WTC11 (cell line): Measurements from ENCODE around the gene TRIP13. TPM values are rescaled to one million over a fixed set of nuclear protein-coding genes. Genes with fewer than 3 reads are reported as not detected.

Source experiments
- ATAC-seq: fragments of 200-7000 bp; cut with Tn5 transposase; 2 replicates; pipeline ENCODE4 v1.10.0; 2021; ENCODE audit warnings: mild to moderate bottlenecking, moderate library complexity
- CTCF ChIA-PET: fragments of 300-600 bp; sonication (Branson Sonifier 250); formaldehyde crosslinking; loops from one replicate; lab custom pipeline; 2021; ENCODE audit warnings: antibody characterized with exemption; lab: Charles Lee
- POLR2A ChIA-PET: fragments of 350-600 bp; sonication (Branson Sonifier 250); formaldehyde crosslinking; loops from one replicate; lab custom pipeline; 2021; ENCODE audit warnings: antibody characterized with exemption; lab: Charles Lee
- DNase-seq: peaks from one replicate; pipeline ENCODE4 v3.0.0; 2021; ENCODE audit warnings: low spot score
- H3K27ac Mint-ChIP-seq: 2 replicates; pipeline ENCODE4 v1.8.0; 2021; ENCODE audit warnings: mixed read lengths
- H3K27me3 Mint-ChIP-seq: 2 replicates; pipeline ENCODE4 v1.8.0; 2021; ENCODE audit warnings: low read depth, mild to moderate bottlenecking, moderate library complexity, mixed read lengths
- H3K36me3 Mint-ChIP-seq: 2 replicates; pipeline ENCODE4 v1.8.0; 2021; ENCODE audit warnings: mixed read lengths
- H3K4me1 Mint-ChIP-seq: 2 replicates; pipeline ENCODE4 v1.8.0; 2022; ENCODE audit warnings: mixed read lengths
- H3K4me3 Mint-ChIP-seq: 2 replicates; pipeline ENCODE4 v1.8.0; 2021; ENCODE audit warnings: mild to moderate bottlenecking, moderate library complexity, mixed read lengths
- H3K9me3 Mint-ChIP-seq: 2 replicates; pipeline ENCODE4 v1.8.0; 2021; ENCODE audit warnings: mixed read lengths
- ATF1 ChIP-seq: sonication (generic); formaldehyde crosslinking; IDR thresholded peaks from 2 replicates; pipeline ENCODE4 v1.8.1; 2023; ENCODE audit warnings: mild to moderate bottlenecking, moderate library complexity, missing genetic modification reagents
- CREB1 ChIP-seq: sonication (generic); formaldehyde crosslinking; IDR thresholded peaks from 2 replicates; pipeline ENCODE4 v1.8.0; 2023; ENCODE audit warnings: mild to moderate bottlenecking, missing genetic modification reagents
- E2F5 ChIP-seq: sonication (generic); formaldehyde crosslinking; IDR thresholded peaks from 2 replicates; pipeline ENCODE4 v1.8.1; 2022; ENCODE audit warnings: mild to moderate bottlenecking, moderate library complexity, missing genetic modification reagents
- ELF4 ChIP-seq: sonication (generic); formaldehyde crosslinking; IDR thresholded peaks from 2 replicates; pipeline ENCODE4 v1.8.1; 2022; ENCODE audit warnings: low read depth, mild to moderate bottlenecking, moderate library complexity, missing genetic modification reagents
- GRHL2 ChIP-seq: fragments of 250-450 bp; sonication (Bioruptor Pico); IDR thresholded peaks from 2 replicates; pipeline ENCODE4 v1.8.0; 2022; ENCODE audit warnings: mild to moderate bottlenecking, moderate library complexity; ENCODE audit not compliant: insufficient replicate concordance, severe bottlenecking
- HMGA2 ChIP-seq: fragments of 250-450 bp; sonication (Bioruptor Pico); IDR thresholded peaks from 2 replicates; pipeline ENCODE4 v1.4.0; 2021; ENCODE audit warnings: mild to moderate bottlenecking, moderate library complexity
- KAT7 ChIP-seq: sonication (generic); formaldehyde crosslinking; IDR thresholded peaks from 2 replicates; pipeline ENCODE4 v1.8.1; 2023; ENCODE audit warnings: missing genetic modification reagents, mild to moderate bottlenecking, borderline replicate concordance
- MLX ChIP-seq: sonication (generic); formaldehyde crosslinking; IDR thresholded peaks from 2 replicates; pipeline ENCODE4 v1.8.1; 2023; ENCODE audit warnings: mild to moderate bottlenecking, missing genetic modification reagents, moderate library complexity
- NFE2L1 ChIP-seq: sonication (generic); formaldehyde crosslinking; IDR thresholded peaks from 2 replicates; pipeline ENCODE4 v1.8.1; 2023; ENCODE audit warnings: missing genetic modification reagents
- NFYB ChIP-seq: sonication (generic); formaldehyde crosslinking; conservative IDR thresholded peaks from 2 replicates; pipeline ENCODE4 v1.8.0; 2022; ENCODE audit warnings: low read depth, missing genetic modification reagents
- NR2C2 ChIP-seq: sonication (generic); formaldehyde crosslinking; IDR thresholded peaks from 2 replicates; pipeline ENCODE4 v1.8.0; 2022; ENCODE audit warnings: mild to moderate bottlenecking, missing genetic modification reagents
- SMAD4 ChIP-seq: sonication (generic); formaldehyde crosslinking; IDR thresholded peaks from 2 replicates; pipeline ENCODE4 v1.8.0; 2022; ENCODE audit warnings: mild to moderate bottlenecking, missing genetic modification reagents
- SOX15 ChIP-seq: fragments of 250-450 bp; sonication (Bioruptor Pico); IDR thresholded peaks from 2 replicates; pipeline ENCODE4 v1.9.0; 2021; ENCODE audit warnings: mild to moderate bottlenecking
- ZNF121 ChIP-seq: sonication (generic); formaldehyde crosslinking; IDR thresholded peaks from 2 replicates; pipeline ENCODE4 v1.8.0; 2023; ENCODE audit warnings: missing genetic modification reagents
- ZNF138 ChIP-seq: sonication (generic); formaldehyde crosslinking; conservative IDR thresholded peaks from 2 replicates; pipeline ENCODE4 v1.8.1; 2022; ENCODE audit warnings: mild to moderate bottlenecking, moderate library complexity, missing genetic modification reagents
- ZNF232 ChIP-seq: sonication (generic); formaldehyde crosslinking; IDR thresholded peaks from 2 replicates; pipeline ENCODE4 v1.8.0; 2022; ENCODE audit warnings: mild to moderate bottlenecking, missing genetic modification reagents
- ZNF317 ChIP-seq: sonication (generic); formaldehyde crosslinking; IDR thresholded peaks from 2 replicates; pipeline ENCODE4 v1.8.1; 2023; ENCODE audit warnings: low read depth, mild to moderate bottlenecking, moderate library complexity, missing genetic modification reagents, borderline replicate concordance
- ZNF396 ChIP-seq: fragments of 250-450 bp; sonication (Bioruptor Pico); IDR thresholded peaks from 2 replicates; pipeline ENCODE4 v1.8.0; 2021; ENCODE audit warnings: mild to moderate bottlenecking, moderate library complexity, borderline replicate concordance
- ZNF416 ChIP-seq: fragments of 250-450 bp; sonication (Bioruptor Pico); IDR thresholded peaks from 2 replicates; pipeline ENCODE4 v1.9.0; 2021; ENCODE audit warnings: mild to moderate bottlenecking, inconsistent platforms
- ZNF423 ChIP-seq: fragments of 250-450 bp; sonication (Bioruptor Pico); IDR thresholded peaks from 2 replicates; pipeline ENCODE4 v2.1.2; 2022; ENCODE audit warnings: mild to moderate bottlenecking, moderate library complexity
- ZNF532 ChIP-seq: fragments of 250-450 bp; sonication (Bioruptor Pico); IDR thresholded peaks from 2 replicates; pipeline ENCODE4 v1.9.0; 2021; ENCODE audit warnings: mild to moderate bottlenecking, borderline replicate concordance
- total RNA-seq: library from RNA; stranded (reverse); gene quantifications from 3 replicates; pipeline ENCODE4 v1.2.3, GENCODE V29; 2021
- TF ChIP-seq, protein P1 (sequence below): fragments of 250-450 bp; sonication (Bioruptor Pico); IDR thresholded peaks from 2 replicates; pipeline ENCODE4 v1.8.0; 2021; ENCODE audit warnings: mild to moderate bottlenecking

TRIP13 gene
- total RNA-seq, 1 experiment from 2014 or later: 33.7 TPM

DNA sequence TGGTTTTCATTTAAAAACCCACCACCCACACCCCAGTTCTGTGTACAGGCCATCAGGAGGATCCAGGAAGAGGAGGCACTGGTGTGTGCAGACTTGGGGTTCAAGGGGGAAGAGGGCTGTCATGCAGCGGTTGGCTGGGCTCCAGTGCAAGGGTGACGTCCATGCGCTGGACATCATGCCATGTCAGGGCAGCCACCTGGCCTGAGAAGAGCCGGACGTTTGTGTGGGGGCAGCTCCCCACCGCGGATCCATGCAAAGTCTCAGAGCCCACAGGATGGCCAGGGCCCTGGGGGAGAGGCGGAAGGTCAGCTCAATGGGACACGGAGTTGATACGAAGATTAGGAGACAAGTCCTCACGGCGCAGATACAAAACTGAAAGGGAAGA lies 11.1 kb upstream of the TRIP13 start (continued):
- TF ChIP-seq ZNF532 (no peak), ZNF232 (no peak), ZNF121 (CRISPR knock-in tag) (no peak), HMGA2 (no peak), NFYB (CRISPR knock-in tag) (no peak), ZNF317 (CRISPR knock-in tag) (no peak), ZNF423 (CRISPR knock-in tag) (no peak), SOX15 (no peak)

DNA sequence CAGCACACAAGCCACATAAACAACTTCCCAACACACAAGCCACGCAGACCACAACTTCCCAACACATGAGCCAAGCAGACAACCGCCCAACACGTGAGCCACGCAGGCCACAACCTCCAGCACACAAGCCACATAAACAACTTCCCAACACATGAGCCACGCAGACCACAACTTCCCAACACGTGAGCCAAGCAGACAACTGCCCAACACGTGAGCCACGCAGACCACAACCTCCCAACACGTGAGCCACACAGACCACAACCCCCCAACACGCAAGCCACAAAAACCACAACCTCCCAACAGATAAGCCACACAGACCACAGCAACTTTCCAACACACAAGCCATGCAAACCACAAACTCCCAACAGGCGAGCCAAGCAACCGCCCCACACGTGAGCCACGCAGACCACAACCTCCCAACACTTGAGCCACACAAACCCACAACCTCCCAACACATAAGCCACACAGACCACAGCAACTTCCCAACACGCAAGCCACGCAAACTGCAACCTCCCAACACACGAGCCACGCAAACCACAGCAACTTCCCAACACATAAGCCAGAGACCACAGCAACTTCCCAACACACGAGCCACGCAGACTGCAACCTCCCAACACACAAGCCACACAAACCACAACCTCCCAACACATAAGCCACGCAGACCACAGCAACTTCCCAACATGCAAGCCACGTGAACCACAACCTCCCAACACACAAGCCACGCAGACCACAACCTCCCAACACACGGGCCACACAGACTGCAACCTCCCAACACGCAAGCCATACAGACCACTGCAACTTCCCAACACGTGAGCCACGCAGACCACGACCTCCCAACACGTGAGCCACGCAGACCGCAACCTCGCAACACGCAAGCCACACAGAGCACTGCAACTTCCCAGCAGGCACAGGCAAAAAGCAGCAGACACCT lies 10.2 kb upstream of the TRIP13 start:
- DNase-seq (no peak), ATAC-seq (no peak)
- Mint-ChIP-seq H3K9me3 (peaks cover 5% of the 10 kb centered on the region), H3K27ac (no peak overlapping the region), H3K4me3 (no peak overlapping the region), H3K27me3 (no peaks in the 10 kb centered on the region), H3K4me1 (no peaks in the 10 kb centered on the region), H3K36me3 (peaks cover 80% of the 10 kb centered on the region)
- TF ChIP-seq E2F5 (CRISPR knock-in tag) (no peak), ZNF396 (CRISPR knock-in tag) (no peak), ELF4 (CRISPR knock-in tag) (no peak), SMAD4 (no peak), ATF1 (CRISPR knock-in tag) (no peak), GRHL2 (CRISPR knock-in tag) (no peak), MLX (no peak), NFE2L1 (CRISPR knock-in tag) (no peak), ZNF138 (CRISPR knock-in tag) (no peak), NR2C2 (no peak), KAT7 (CRISPR knock-in tag) (no peak), ZNF416 (CRISPR knock-in tag) (no peak), CREB1 (CRISPR knock-in tag) (no peak)
- TF ChIP-seq, protein P1, sequence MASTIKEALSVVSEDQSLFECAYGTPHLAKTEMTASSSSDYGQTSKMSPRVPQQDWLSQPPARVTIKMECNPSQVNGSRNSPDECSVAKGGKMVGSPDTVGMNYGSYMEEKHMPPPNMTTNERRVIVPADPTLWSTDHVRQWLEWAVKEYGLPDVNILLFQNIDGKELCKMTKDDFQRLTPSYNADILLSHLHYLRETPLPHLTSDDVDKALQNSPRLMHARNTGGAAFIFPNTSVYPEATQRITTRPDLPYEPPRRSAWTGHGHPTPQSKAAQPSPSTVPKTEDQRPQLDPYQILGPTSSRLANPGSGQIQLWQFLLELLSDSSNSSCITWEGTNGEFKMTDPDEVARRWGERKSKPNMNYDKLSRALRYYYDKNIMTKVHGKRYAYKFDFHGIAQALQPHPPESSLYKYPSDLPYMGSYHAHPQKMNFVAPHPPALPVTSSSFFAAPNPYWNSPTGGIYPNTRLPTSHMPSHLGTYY (CRISPR knock-in tag): no peak
- ChIA-PET CTCF (no interaction called here), POLR2A (no interaction called here)
